Effector CD4-positive, alpha-beta T cell (primary cell): ENCODE data around the gene NOL4L.

Experiments used
- DNase-seq: peaks from one replicate; pipeline ENCODE4 v3.0.0-alpha.2; 2020

NOL4L gene

GRCh38 chr20:32559753-32560380 lies 25.3 kb downstream of the NOL4L start:
- no peak for DNase-seq

DNA sequence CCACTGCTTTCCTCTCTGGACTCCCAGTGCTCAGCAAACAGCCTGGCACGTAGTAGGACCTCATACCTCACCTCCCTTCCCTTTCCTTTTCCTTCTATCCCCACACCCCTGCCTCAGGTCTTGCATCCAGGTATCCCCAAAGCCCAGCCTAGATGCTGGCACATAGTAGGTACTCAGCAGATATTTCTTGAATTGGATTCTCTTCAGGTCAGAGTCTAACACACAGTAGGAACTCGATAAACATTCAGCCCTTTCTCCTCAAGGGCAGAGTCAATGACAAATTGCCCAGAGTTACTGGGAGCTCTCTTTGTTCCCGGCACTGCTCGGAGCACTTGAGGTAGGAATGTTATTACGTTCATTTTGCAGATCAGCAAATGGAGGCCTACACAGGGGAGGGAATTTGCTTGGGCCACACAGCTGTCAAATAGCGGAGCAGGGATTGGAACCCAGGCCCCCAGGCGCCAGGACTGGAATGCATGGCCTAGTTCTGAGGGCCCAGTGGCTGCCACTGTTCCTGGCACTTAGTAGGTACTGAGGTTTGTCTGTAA lies 25.9 kb downstream of the NOL4L start:
- DNase-seq = no peak

DNA sequence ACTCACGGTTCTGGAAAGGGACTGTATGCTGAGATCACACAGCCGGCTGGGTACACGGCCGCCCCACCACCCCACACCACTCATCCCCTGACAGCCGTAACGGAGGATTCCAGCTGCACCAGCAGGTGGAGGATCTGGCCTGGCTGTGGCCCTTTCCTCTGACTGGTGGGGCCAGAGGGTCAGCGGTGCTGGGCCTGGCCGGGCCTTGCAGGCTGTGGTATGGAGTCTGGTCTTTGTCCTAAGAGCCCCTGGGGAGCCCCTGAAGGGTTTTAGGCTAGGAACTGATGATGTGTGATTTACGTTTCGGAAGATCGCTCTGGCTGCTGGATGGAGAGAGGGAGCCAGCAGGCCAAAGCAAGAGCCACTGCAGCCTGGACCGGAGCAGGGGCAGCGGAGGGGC lies 26.6 kb downstream of the NOL4L start:
- no peak for DNase-seq

DNA sequence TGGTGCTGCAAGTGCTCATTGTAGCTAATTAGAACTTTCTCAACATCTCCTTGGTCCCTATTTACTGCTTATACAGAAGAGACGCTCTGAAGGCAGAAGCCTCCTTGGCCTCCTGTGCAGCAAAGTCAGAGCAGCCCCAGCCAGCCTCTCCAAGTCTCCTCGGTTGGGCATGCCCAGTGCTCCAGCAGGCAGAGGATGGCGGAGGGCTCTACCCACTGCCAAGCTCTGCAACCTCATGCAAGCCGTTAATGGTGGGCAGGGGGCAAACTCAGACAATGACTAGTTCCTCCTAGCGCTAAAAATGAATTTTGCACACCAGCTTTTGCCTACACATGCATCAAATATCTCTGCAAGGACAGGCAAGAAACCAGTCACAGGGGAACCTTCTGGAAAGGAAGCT lies 27.8 kb downstream of the NOL4L start:
- no peak for DNase-seq

DNA sequence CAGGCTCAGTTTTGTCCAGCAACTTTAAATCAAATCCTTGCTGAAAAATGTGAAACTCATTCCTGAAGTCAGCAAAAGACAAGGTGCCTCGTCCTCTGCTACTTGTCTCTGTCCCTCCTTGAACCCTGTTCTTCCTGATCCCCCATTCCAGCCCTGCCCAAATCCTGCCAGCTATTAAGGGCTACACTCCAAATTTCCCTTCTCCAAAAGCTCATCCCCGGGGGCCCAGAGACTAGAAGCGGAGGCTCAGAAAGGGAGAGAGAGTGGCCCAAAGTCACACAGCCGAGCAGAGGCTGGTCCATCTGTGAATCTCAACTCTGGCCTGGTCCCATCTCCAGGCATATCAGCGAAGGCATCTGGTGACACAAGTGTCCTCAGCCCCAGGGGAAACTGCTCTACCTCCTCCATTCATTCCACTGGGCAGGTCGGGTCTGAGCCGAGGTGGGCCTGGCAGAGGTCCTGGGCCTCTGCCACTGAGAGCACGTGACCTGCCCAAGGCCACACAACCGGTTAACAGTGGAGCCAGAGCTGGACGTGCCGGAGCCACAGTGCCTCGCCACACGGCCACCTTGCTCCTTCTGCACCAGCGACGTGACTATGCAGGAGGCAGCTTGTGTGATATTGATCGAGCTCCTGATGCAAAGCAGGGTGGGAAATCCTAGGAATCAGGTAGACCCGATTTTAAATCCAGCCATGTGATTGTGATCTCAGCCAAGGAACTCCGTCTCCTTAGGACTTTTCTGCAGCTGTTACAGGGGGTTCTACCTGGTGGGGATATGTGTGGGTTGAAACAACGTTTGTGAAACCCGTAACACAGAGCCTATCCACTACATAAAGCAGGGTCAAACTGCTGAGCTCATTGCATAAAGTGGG lies 28.6 kb downstream of the NOL4L start:
- no peak for DNase-seq

GRCh38 chr20:32555584-32555983 lies 29.5 kb downstream of the NOL4L start:
- DNase-seq = no peak

DNA sequence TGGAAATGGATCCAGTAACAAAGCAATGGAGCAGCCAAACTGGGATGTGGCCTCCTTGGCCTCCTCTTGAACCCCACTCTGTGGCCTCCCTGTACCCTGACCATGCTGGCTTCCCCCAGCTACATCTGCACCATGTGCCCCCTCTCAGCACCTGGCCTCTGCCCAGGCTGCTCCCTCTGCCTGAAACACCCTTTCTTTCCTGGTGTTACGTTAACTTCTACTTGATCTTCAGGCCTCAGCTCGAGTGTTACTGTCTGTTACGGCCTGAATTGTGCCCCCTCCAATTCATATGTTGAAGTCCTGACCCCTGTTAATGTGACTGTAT lies 30.2 kb downstream of the NOL4L start:
- DNase-seq = no peak

DNA sequence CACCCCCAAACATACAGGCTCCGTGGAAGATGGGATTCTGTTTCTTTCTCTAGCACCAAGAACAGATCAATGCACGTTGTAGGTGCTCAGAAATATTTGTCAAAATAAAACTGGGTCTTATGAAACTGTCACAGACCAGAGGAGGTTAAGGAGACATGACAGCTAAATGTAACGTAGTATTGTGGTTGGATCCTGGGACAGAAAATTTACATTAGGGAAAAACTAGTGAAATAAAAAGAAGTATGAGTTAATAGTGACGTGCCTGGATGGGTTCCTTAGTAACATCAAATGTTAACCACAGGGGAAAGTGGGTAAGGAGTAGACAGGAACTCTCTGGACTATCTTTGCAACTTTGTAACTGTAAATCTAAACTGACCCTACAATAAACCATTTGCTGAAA lies 31.5 kb downstream of the NOL4L start:
- DNase-seq = no peak

- DNase-seq = no peak
These were observed 33.4 kb downstream of the NOL4L start for GRCh38 chr20:32551693-32552092.

GRCh38 chr20:32549842-32550241 lies 35.3 kb downstream of the NOL4L start:
- DNase-seq = no peak

- no peak for DNase-seq
These were observed 37.4 kb downstream of the NOL4L start for GRCh38 chr20:32547753-32548034.

DNA sequence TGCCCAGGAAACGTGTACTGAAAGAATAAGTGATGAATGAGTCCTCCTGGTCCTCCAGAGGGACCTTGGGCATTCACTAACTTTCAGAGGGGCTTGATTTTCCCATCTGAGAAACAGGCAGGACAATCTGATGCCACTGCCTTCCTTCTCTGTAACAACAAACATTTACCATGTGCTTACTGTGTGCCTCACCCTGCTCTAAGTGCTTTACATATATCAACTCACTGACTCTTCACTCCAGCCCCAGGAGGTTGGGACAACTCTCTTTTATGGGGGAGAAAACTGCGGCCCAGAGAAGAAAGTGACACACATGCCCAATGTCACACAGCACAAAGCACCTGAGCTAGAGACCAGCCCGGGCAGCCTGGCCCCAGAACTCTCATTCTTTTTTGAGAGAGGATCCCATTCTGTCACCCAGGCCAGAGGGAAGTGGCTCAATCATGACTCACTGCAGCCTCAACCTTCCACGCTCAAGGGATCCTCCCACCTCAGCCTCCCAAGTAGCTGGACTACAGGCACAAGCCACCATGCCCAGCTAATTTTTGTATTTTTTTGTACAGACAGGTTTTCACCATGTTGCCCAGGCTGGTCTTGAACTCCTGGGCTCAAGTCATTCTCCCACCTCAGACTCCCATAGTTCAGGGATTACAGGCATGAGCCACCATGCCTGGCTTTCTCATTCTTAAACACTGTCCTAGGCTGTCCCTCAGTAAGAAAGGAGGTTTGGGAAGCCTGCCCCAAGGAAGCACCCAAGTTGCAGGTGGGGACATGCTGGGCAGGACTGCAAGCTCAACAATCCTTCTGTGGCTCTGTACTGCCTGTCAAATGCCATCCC lies 38.0 kb downstream of the NOL4L start:
- no peak for DNase-seq

DNA sequence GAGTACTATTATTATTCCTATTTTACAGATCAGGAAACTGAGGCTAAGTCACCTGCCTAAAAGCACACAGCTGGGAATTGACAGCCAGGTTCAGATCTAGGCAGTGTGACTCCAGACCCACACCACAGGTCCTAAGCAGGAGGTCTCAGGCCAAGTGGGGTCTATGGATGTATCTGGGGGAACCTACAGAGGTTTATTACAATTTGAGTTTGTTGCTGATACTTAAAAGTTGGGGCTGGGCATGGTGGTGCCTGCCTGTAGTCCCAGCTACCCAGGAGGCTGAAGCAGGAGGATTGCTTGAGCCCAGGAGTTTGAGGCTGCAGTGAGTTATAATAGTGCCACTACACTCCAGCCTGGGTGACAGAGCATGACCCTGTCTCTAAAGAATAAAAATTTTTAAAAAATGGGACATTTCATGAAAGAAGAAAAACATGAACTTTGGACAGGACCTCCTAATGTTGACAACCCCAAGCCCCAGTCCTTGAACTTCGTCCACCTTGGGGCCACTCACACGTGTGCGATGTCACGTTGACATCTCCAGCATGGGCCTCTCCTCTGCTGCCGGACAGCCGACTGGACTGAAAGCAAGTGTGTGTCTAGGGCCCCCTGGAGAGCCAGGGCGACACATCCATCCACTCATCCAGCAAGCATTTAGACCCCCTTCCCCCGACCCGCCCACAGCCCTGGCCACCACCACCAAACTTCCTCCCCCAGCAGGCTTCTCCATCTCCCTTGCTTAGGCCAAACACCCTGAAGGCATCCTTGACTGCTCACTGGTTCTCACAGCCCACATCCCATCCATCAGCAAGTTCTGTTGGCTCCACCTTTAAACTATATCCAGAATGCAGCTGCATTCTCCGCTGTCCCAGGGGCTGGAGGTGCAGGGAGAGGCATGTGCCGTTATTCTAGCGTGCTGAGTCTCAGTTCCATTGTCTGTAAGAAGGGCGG lies 40.0 kb downstream of the NOL4L start:
- no peak for DNase-seq

GRCh38 chr20:32544260-32544722 lies 40.8 kb downstream of the NOL4L start:
- no peak for DNase-seq

DNA sequence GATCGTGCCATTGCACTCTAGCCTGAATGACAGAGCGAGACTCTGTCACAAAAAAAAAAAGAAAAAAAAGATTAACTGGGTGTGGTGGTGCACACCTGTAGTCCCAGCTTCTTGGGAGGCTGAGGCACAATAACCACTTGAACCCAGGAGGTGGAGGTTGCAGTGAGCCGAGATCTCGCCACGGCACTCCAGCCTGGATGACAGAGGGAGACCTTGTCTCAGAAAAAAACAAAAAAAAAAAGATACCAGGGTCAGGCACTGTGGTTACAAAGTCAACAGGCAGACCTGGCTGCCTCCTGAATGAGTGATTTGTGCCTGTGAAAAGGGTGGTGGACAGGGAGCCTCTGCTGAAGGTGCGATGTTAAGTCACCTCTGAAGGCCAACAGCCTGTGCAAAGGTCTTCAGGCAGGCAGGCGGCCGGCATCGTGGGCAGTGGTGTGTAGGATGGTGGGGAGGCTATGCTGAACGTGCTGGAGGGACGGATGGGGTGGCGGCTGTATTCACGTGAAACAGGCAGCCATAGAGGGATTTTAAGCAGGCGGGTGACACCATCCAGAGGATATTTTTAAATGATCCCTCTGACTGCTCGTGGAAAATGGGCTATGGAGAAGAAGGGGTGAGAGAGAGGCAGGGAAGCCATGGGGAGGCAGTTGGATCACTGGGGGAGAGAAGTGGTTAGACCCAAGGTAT lies 41.4 kb downstream of the NOL4L start:
- DNase-seq = no peak

DNA sequence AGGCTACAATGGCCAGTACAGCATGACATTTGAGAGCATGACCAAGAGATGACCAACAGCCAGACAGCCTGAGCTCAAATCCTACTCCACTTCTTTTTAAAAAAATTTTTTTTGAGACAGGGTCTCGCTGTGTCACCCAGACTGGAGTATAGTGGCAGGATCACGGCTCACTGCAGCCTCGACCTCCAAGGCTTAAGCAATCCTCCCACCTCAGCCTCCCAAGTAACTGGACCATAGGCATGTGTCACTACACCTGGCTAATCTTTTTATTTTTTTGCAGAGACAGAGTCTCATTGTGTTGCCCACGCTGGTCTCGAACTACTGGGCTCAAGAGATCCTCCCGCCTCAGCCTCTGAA lies 42.9 kb downstream of the NOL4L start:
- DNase-seq = no peak

DNA sequence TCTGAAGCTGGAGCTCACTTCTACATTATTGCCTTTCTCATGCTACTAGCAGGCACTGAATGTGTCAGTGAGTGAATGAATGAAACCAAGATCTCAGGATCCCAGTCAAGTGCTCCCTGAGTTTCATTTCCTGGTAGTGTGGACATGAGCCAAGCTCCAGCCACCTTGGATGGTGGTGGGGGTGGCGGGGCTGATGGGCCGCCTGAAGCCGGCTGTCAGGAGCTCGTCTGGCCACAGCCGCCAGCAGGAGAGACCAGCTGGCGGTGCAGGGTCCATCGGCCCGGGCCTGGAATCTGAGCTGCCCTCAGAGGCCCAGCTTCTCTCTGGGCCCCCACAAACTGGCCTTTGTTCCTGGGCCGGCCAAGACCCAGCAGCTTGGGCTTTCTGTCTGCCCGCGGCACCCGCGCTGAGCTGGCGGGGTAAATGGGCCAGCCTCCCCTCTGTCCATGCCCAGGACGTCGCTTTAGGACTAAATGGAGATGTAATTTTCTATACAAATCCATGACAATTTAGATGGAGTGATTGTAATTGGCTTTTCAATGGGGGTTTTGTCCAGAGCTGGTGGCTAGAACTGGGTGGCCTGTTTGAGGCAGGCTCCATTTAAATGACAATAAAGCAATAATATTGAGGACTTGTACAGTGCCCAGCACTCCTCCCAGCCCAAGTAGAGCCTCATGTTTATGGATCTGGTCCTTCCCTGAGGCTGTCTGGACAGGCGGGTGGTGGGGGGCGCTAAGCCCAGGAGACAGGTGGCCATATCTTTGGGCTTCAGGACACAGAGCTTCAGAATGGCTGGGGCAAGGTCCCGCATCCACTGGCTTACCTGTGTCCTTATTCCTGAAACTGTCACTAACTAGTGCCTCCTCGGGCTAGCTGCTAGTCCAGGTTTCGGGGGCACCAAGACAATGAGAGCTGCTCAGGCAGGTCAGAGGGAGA lies 43.5 kb downstream of the NOL4L start:
- no peak for DNase-seq

- DNase-seq = peak; percentile 54
These were observed 45.1 kb downstream of the NOL4L start for GRCh38 chr20:32539817-32540675.

DNA sequence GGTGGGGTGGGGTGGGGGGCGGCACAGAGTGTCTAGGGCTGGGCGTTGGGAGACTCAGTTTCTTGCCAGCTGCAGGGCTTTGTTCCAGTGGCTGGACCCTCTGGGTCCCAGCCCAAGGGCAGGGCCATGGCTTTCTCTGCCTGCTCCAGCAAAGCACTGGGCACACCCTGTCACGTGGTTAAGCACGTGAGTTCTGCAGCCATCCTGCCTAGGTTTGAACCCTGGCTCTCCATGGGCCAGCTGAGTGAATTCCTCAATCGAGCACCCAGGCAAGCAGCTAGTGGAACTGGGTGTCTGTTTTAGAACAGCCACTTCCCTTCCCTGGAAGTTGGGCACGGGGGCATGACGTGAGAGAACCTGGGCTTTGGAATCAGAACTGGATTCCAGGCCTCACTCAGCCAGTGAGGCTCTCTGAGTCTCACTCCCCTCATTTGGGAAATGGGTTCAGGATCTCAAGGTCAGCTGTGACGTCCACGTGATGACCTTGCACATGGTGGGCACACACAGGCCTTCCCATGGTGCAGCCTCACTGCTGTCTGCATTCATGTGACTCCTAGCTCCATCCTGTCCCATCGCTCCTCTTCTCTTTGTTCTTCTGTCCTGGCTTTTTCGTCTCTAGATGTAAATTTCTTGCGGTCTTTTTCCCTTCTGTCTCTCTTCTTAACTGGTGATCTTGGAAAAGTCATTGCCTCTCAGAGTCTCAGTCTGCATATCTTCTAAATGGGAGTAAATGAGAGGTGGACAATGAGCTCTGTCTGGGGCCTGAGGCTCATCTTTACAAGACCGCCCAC lies 45.9 kb downstream of the NOL4L start:
- no peak for DNase-seq
